B cell (primary cell): Measurements from ENCODE around the gene AP1S2.

Experiments used
- CTCF ChIP-seq: fragments of 200-600 bp; IDR thresholded peaks from one replicate; pipeline ENCODE4 v1.8.0; 2022; ENCODE audit warnings: antibody characterized with exemption, mild to moderate bottlenecking
- EZH2 ChIP-seq: IDR thresholded peaks from 2 replicates; pipeline ENCODE4 v1.6.1; 2012; ENCODE audit warnings: borderline replicate concordance, low read depth, mild to moderate bottlenecking, moderate library complexity, low read length; ENCODE audit not compliant: insufficient read depth, poor library complexity, severe bottlenecking

DNA sequence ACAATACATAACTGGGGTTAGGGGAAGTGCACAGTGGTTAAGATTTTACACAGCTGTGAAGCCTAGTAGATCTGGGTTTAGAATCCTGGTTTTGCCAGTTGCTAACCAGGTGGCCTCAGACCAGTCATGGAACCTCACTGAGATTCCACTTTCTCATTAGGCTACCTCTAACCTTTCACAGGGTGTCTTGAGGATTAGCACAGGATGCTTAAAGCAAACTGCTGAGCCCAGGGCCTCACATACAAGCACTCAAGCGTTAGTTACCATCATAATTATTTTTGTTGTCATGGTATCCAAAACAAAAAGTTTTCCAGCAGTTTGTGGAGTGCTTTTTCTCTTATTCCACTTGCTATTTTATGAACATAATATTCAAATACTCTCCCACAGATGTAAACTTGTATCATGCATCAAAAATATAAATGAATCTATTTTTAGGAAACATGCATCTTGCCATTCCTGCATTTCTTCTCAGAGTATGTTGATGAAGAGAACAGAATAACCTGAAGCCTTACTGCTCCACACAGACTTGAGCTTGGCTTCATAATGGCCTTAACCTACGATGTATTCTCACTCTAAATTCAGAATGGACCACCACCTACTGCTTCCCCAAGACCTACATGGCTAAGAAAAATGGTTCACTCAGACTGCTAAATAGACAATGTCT is 12.6 kb downstream of the AP1S2 start:
- TF ChIP-seq EZH2: no peak
- no peak for TF ChIP-seq CTCF
